Astrocyte of the cerebellum (primary cell): ENCODE results near the gene MED7.

Experiments
- DNase-seq: peaks from one replicate; pipeline ENCODE4 v3.0.0-alpha.2; 2011; ENCODE audit warnings: low read depth
- H3K4me3 ChIP-seq: 2 replicates; pipeline ENCODE4 v1.5.1; 2011; ENCODE audit warnings: mild to moderate bottlenecking, low read depth, low read length, moderate library complexity
- in situ Hi-C: cut with HindIII; loops from 2 replicates; pipeline ENCODE4 v1.10.0; 2017; ENCODE audit warnings: low sequenced_read_pairs
- TF ChIP-seq, protein P1 (sequence below): IDR thresholded peaks from 2 replicates; pipeline ENCODE4 v1.5.1; 2012; ENCODE audit warnings: low read length, low read depth, moderate library complexity, mild to moderate bottlenecking; ENCODE audit errors: missing control alignments

MED7 gene

GRCh38 chr5:157155297-157155696 lies 12.6 kb upstream of the MED7 start:
- TF ChIP-seq, protein P1, sequence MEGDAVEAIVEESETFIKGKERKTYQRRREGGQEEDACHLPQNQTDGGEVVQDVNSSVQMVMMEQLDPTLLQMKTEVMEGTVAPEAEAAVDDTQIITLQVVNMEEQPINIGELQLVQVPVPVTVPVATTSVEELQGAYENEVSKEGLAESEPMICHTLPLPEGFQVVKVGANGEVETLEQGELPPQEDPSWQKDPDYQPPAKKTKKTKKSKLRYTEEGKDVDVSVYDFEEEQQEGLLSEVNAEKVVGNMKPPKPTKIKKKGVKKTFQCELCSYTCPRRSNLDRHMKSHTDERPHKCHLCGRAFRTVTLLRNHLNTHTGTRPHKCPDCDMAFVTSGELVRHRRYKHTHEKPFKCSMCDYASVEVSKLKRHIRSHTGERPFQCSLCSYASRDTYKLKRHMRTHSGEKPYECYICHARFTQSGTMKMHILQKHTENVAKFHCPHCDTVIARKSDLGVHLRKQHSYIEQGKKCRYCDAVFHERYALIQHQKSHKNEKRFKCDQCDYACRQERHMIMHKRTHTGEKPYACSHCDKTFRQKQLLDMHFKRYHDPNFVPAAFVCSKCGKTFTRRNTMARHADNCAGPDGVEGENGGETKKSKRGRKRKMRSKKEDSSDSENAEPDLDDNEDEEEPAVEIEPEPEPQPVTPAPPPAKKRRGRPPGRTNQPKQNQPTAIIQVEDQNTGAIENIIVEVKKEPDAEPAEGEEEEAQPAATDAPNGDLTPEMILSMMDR: no peak
- in situ Hi-C loops: no loop called here
- no peak overlapping the region for H3K4me3 ChIP-seq
- no peak for DNase-seq

- TF ChIP-seq, protein P1: no peak
- no peak overlapping the region for H3K4me3 ChIP-seq
- in situ Hi-C loops: no loop called here
- DNase-seq: no peak
Measured at GRCh38 chr5:157150995-157151394, 8.3 kb upstream of the MED7 start.

- in situ Hi-C loops: no loop called here
- peak; percentile 49 for DNase-seq
- H3K4me3 ChIP-seq: no peak overlapping the region
- TF ChIP-seq, protein P1: peak; percentile 96
Measured at GRCh38 chr5:157148734-157149615, 6.3 kb upstream of the MED7 start.

DNA sequence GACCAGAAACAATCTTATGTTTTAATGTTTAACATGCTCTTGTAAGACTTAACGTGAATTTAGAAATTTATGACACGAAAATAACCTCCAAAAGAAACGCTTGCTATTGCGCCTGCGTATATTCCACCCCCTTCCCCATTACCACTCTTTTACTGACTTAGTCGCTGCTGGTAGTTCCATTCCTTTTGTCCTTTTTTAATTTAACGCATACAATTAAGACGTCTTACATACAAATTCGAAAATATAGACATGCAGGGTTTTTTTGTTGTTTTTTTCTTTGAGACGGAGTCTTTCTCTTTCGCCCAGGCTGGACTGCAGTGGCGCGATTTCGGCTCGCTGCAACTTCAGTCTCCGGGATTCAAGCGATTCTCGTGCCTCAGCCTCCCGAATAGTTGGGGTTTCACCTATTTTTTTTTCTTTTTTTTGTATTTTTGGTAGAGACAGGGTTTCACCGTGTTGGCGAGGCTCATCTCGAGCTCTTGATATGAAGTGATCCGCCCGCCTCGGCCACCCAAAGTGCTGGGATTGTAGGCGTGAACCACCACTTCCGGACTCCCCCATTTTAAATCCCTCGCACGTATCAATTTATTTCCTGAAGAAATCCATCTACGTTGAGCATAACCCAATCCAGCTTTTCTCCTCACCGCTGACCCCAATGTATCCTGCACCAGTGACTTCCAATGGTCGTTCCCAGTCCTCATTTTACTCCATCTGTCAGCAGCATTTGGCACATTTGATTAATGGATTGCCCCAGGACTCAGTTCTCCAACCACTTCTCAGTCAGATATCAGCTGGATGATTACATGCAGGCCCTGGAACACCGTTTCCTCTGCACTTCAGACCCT lies 684 bp upstream of the MED7 start:
- DNase-seq: peak; percentile 32
- peak overlapping the region; percentile 85 for H3K4me3 ChIP-seq
- TF ChIP-seq, protein P1: no peak
- in situ Hi-C loops: no loop called here

DNA sequence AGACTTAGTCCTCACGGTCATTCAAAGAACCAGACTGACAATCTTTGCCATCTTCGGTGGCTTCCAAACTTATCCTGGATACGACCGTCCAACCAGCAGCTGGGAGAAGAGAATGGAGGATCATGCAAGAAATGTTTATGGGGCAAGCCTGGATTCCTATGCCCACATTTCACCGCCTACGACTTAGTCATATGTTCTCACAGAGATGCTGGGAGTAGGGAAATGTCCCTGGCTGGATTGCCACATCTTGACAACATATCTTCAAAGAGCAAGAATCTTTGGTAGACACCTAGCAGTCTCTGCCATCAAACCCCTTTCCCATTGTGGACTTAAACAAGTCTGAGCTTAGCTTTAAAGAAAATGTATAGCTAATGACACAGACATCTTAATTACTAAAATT lies 5.0 kb downstream of the MED7 start:
- H3K4me3 ChIP-seq: no peak overlapping the region
- no peak for DNase-seq
- in situ Hi-C loops: no loop called here
- TF ChIP-seq, protein P1: no peak

- TF ChIP-seq, protein P1: no peak
- no peak for DNase-seq
- in situ Hi-C loops: no loop called here
- H3K4me3 ChIP-seq: no peak overlapping the region
Measured at GRCh38 chr5:157132281-157132612, 10.4 kb downstream of the MED7 start.
